GM18519 (cell line): ENCODE data around the gene SRXN1.
"Not testable (repeated sequence)": the region's sequence is repeated elsewhere in the genome, so short reads cannot be mapped to it uniquely, and the experiment has no call there.

Experiments
- ATAC-seq: cut with Tn5 transposase; IDR thresholded peaks from one replicate; pipeline ENCODE4 v1.9.1; 2021; ENCODE audit warnings: mild to moderate bottlenecking, moderate library complexity; ENCODE audit not compliant: unreplicated experiment, low FRiP score

Gene SRXN1

GRCh38 chr20:653110-653589 is at the start of gene SRXN1:
SRXN1 (minus strand) TSS chr20:653200; CDS start chr20:653185, 15 bp downstream.
- ATAC-seq, result peak; percentile 77

- ATAC-seq, result no peak
Measured at GRCh38 chr20:701401-702129, 48.6 kb upstream of the SRXN1 start.

- ATAC-seq, result no peak
Measured at GRCh38 chr20:699811-700338, 46.9 kb upstream of the SRXN1 start.

- no peak for ATAC-seq
Measured at GRCh38 chr20:699342-699741, 46.3 kb upstream of the SRXN1 start.

- no peak for ATAC-seq
Measured at GRCh38 chr20:698276-698675, 45.3 kb upstream of the SRXN1 start.

GRCh38 chr20:697826-698225 is 44.8 kb upstream of the SRXN1 start:
- no peak for ATAC-seq

- no peak for ATAC-seq
Measured at GRCh38 chr20:695165-695866, 42.3 kb upstream of the SRXN1 start.

GRCh38 chr20:694496-694895 is 41.5 kb upstream of the SRXN1 start:
- no peak for ATAC-seq

GRCh38 chr20:693786-694185 is 40.8 kb upstream of the SRXN1 start:
- ATAC-seq, result not testable (repeated sequence)

GRCh38 chr20:692044-692443 is 39.0 kb upstream of the SRXN1 start:
- no peak for ATAC-seq

- no peak for ATAC-seq
Measured at GRCh38 chr20:689947-690346, 36.9 kb upstream of the SRXN1 start.

- ATAC-seq, result no peak
Measured at GRCh38 chr20:689348-689747, 36.3 kb upstream of the SRXN1 start.

GRCh38 chr20:688809-689212 is 35.8 kb upstream of the SRXN1 start:
- ATAC-seq, result no peak

GRCh38 chr20:687468-688203 is 34.6 kb upstream of the SRXN1 start:
- ATAC-seq, result no peak

- ATAC-seq, result no peak
Measured at GRCh38 chr20:684676-685319, 31.8 kb upstream of the SRXN1 start.

- ATAC-seq, result no peak
Measured at GRCh38 chr20:682123-682522, 29.1 kb upstream of the SRXN1 start.

- no peak for ATAC-seq
Measured at GRCh38 chr20:680638-681187, 27.7 kb upstream of the SRXN1 start.

GRCh38 chr20:677957-678356 is 25.0 kb upstream of the SRXN1 start:
- no peak for ATAC-seq

- no peak for ATAC-seq
Measured at GRCh38 chr20:676967-677366, 24.0 kb upstream of the SRXN1 start.

- ATAC-seq, result no peak
Measured at GRCh38 chr20:676315-676937, 23.4 kb upstream of the SRXN1 start.
